Breast epithelium (tissue), 3 donors: ENCODE results near the gene YLPM1.

Experiments used
- POLR2A ChIP-seq: fragments of 450-650 bp; IDR thresholded peaks from one replicate; pipeline ENCODE4 v1.6.1; 2016; ENCODE audit warnings: antibody characterized with exemption, mild to moderate bottlenecking, moderate library complexity
- POLR2AphosphoS5 ChIP-seq, 3 donors: sonication (generic); formaldehyde crosslinking; IDR thresholded peaks; one replicate each; pipeline ENCODE4 v1.6.1; 2017; ENCODE audit warnings: antibody characterized with exemption in 3 of 3
- TF ChIP-seq, protein P1 (sequence below), 3 donors: fragments of 450-650 bp; IDR thresholded peaks; one replicate each; pipeline ENCODE4 v1.5.1; 2016 to 2017; ENCODE audit warnings: antibody characterized with exemption in 3 of 3, mild to moderate bottlenecking in 3 of 3, moderate library complexity in 3 of 3

DNA sequence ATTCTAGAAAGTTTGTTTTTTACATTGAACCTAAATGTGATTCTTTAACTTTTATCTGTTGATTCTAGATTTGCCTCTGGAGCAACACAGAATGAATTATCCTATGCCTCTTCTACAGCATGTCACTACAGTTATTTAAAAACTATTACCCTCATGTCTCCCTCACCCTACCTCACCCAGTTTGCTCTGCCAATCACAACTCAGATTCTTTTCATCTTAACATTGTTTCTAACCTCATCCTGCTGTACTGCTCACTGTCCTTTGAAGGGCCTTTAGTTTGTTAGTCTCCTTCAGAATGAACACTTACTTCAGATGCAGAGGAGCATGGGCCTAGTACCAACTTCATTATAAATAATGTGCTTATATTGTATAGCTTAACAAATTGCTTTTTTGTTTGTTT lies 21.5 kb downstream of the YLPM1 start:
- no peak for TF ChIP-seq POLR2AphosphoS5 (IDR thresholded peaks at IDR 0.05)
- TF ChIP-seq, protein P1, sequence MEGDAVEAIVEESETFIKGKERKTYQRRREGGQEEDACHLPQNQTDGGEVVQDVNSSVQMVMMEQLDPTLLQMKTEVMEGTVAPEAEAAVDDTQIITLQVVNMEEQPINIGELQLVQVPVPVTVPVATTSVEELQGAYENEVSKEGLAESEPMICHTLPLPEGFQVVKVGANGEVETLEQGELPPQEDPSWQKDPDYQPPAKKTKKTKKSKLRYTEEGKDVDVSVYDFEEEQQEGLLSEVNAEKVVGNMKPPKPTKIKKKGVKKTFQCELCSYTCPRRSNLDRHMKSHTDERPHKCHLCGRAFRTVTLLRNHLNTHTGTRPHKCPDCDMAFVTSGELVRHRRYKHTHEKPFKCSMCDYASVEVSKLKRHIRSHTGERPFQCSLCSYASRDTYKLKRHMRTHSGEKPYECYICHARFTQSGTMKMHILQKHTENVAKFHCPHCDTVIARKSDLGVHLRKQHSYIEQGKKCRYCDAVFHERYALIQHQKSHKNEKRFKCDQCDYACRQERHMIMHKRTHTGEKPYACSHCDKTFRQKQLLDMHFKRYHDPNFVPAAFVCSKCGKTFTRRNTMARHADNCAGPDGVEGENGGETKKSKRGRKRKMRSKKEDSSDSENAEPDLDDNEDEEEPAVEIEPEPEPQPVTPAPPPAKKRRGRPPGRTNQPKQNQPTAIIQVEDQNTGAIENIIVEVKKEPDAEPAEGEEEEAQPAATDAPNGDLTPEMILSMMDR (IDR thresholded peaks at IDR 0.05): no peak
- TF ChIP-seq POLR2A: no peak
